Measurements from ENCODE around the gene BIVM.

Gene BIVM

GRCh38 chr13:102845630-102846260 is 46.8 kb downstream of the BIVM start, which contains the start of gene ERCC5:
TSS of gene ERCC5 (plus strand) at chr13:102846032. CDS start at chr13:102846267, 235 bp downstream.
- peak; percentile 85 to 90 for ATAC-seq

GRCh38 chr13:102846261-102847015 is 47.5 kb downstream of the BIVM start:
- ATAC-seq, result peak; percentile 31 to 34

GRCh38 chr13:102847272-102848234 is 48.6 kb downstream of the BIVM start:
- ATAC-seq, result no peak

- no peak for ATAC-seq
Measured at GRCh38 chr13:102848956-102849355, 50.0 kb downstream of the BIVM start.

GRCh38 chr13:102852556-102852955 is 53.6 kb downstream of the BIVM start:
- ATAC-seq, result no peak

- peak in 1 of 2 donors; percentile 45 for ATAC-seq
Measured at GRCh38 chr13:102854675-102855074, 55.8 kb downstream of the BIVM start.

- no peak for ATAC-seq
Measured at GRCh38 chr13:102856557-102856956, 57.6 kb downstream of the BIVM start.

- ATAC-seq, result no peak
Measured at GRCh38 chr13:102862624-102863210, 63.8 kb downstream of the BIVM start.

- no peak for ATAC-seq
Measured at GRCh38 chr13:102863590-102863989, 64.7 kb downstream of the BIVM start.

GRCh38 chr13:102868366-102868936 is 69.5 kb downstream of the BIVM start:
- no peak for ATAC-seq

GRCh38 chr13:102869948-102870676 is 71.2 kb downstream of the BIVM start:
- ATAC-seq, result no peak

- ATAC-seq, result peak; percentile 38 to 63
Measured at GRCh38 chr13:102870677-102871415, 71.9 kb downstream of the BIVM start.

GRCh38 chr13:102872131-102872530 is 73.2 kb downstream of the BIVM start:
- ATAC-seq, result no peak

- ATAC-seq, result no peak
Measured at GRCh38 chr13:102872531-102872930, 73.6 kb downstream of the BIVM start.

- peak; percentile 77 to 89 for ATAC-seq
Measured at GRCh38 chr13:102873653-102874052, 74.7 kb downstream of the BIVM start.

GRCh38 chr13:102875256-102875655 is 76.3 kb downstream of the BIVM start:
- ATAC-seq, result no peak

- ATAC-seq, result no peak
Measured at GRCh38 chr13:102877303-102877702, 78.4 kb downstream of the BIVM start.

- ATAC-seq, result no peak
Measured at GRCh38 chr13:102878481-102878880, 79.6 kb downstream of the BIVM start.

- ATAC-seq, result no peak
Measured at GRCh38 chr13:102879793-102880499, 81.0 kb downstream of the BIVM start.
